AG20443 (cell line): ENCODE results near the gene USP24.

ENCODE experiments used
- DNase-seq: peaks from one replicate; pipeline ENCODE4 v3.0.0; 2012; ENCODE audit warnings: low spot score, mixed read lengths

The USP24 gene

DNA sequence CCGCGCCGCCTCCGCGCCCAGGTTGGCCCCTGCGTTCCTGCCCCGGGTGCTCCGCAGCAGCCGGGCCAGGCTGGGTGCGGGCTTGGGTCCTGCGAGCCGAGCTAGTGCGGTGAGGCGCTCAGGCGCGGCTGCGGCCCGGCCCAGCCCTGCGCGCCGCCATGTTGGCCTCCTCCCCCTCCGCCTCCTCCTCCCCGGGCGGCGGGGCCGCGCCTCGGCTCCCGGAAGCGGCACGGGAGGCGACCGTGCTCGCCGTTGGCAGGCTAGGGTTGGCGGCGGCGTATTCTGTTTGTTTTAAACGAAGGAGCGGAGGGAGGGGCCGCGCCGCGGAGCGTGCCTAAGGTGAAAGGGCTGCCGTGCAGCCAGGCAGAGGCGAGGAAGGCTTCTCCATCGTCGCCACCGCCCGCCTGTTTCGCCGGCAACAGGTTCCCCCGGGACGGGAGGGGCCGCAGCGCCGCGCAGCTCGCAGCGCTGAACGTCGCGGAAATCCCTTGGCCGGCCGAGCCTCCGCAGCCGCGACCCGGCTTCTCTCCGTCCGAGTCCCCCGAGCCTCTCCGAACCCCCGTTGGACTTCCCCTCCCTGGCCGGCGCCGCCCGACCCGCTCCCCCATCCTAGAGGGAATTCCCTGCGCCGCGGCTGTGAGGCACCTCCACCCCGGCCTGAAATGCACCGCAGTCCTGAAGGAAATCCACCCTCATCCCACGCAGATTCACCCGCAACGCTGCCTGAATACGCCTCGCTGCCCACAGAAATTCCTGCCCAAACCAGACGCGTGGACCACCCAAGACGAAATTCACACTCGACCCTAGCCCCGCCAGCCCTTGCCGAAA is at the start of gene USP24:
TSS of gene USP24 (minus strand) at position 171 of the 828 bp plus-strand sequence. CDS start 251 bp downstream, outside the sequence.
- peak; percentile 95 for DNase-seq

- peak; percentile 64 for DNase-seq
These were observed 47.7 kb upstream of the USP24 start for GRCh38 chr1:55262822-55263221.

- no peak for DNase-seq
These were observed 44.9 kb upstream of the USP24 start for GRCh38 chr1:55259911-55260609.

DNA sequence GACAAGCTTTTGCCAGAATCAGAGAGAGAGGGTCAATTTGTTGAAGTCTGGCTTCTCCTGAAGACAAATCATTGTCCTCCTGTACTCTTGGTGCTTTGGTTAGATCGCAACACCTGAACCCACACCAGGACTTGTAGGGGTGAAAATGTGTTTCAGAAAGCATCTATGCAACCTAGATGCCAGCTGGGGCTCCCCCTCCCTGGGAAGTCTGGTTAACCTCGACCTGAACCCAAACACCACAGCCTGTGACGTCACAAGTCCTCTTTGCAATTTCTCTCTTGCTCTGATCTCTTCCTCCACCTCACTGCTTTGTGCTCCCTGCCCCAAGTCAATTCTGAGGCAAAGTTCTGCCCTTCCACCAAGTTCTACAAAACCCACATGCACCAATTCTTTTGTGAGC is 42.8 kb upstream of the USP24 start:
- no peak for DNase-seq

DNA sequence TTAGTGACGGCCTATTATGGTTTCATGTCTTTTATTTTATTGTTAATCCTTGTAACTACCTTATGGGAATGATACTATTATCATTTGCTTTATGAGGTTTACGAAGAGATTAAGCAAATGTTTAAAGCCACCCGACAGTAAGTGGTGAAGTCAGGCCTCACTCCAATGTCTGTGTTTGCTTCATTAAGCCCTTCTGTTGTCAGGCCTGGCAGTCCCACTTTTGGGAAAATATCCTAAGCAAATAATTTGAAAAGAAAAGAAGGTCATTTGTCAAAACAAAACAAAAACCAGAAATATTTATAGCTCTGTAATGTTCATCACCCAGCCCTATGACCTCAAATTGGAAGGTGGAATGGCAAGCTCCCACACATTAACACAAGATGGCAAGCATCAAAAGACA is 40.7 kb upstream of the USP24 start:
- no peak for DNase-seq

DNA sequence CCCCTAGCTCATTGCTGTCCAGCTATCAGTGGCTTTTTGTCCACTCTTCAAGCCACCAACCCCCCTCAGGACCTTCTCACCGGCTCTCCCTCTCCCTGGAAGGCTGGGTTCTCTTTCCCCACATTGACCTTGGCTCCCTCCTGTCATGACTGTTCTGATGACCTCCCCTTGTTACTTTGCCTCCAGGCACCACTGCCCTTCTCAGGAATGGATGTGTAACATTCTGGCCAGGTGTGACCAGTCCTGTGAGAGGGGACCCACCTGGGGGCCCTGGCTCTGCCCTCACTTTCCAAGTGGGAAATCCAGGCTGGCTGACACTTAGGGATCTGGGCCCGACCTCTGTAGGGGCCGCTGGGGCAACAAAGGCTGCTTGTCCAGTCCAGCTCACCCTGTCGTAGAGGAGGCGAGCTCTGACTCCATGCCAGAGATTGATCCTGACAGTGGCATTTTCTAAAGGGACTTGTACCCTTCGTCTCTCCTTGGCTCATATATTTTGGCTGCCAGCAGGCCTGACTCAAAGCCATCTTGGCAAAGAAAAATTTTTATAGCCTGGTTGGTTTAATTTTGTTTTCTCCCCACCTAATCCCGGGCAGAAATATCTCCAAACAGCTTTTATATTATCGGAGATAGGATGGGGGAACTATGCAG is 37.9 kb upstream of the USP24 start:
- DNase-seq, result no peak

GRCh38 chr1:55250399-55251075 is 35.4 kb upstream of the USP24 start:
- peak; percentile 10 for DNase-seq

DNA sequence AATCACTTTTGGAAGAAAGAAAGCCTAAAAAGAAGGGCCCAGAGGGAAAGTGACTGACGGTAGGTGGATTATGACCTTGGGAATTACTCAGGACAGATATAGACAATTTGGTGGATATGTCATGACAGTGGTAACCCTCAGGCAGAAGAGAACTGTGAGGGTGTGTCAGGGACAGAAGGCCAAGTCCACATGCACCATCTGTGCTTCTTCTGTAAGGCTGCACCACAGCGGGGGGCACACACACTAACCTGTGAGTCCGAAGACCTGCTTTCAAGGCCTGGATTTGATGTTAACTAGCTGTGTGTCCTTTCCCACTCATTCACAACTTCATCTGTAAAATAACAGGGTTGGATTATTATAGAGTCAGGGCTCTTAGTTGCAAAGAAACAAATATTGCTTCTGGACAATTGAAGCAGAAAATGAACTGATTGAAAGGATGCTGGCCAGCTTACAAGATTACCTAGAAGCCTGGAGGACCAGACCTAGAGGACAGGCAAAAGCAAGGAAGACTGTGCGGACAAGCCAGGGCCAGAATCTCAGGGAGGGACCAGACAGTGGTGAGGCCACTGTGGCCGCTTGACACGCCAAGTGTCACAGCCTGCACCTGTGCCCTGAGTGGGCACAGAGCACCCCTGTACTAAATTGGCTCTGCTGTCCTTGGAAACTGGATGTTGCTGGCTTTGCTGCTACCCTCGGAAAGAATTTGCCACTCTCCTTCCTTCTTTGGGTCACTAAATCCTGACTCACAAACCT is 34.7 kb upstream of the USP24 start:
- DNase-seq, result no peak

DNA sequence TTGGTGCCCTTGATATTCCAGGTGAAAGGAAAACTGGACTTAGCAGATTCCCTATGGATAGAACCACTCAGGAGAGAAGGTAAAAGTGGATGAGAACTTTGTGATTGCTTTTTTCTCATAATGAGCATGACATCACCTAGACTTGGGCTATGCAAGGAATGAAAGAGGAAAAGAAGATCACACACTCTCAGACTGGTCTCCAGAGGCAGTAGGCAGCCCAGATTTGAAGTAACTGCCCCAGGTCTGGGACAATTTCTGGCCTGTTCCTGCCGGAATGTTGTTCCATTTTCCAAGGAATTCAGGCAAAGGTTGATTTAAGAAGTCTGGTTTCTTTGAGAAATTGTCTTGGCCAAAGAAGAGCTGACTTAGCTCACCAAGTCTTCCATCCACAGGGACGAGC is 31.7 kb upstream of the USP24 start:
- no peak for DNase-seq

DNA sequence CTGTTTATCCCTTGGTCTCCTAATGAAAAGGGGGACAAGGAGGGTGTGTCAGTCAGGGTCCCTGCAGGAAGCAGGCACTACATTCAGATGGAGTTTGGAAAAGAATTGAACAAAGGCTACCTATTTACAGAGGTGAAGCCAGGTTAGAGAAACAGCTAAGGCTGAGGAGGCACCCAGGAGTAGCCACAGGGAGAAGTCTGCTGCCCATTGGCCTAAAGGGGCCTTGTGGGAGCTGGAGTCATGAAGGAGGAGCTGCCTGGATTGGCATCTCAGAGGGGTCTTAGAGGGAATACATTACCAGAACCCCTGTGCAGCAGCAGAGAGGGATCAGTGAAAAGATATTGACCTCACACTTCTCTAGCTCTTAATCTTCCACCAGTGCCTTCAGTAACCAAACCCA is 31.2 kb upstream of the USP24 start:
- no peak for DNase-seq

DNA sequence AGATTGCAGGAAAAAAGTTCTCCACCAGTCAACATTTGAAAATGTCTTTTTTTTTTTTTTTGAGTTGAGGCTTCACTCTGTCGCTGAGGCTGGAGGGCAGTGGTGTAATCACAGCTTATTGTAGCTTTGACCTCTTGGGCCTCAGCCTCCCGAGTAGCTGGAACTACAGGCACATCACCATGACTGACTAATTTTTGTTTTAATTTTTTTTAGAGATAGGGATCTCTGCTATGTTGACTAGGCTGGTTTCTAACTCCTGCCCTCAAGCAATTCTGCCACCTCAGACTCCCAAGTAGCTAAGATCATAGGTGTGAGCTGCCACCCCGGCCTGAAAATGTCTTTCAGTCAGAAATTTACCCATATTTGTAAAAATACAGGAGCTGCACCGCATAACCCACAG is 30.6 kb upstream of the USP24 start:
- no peak for DNase-seq

DNA sequence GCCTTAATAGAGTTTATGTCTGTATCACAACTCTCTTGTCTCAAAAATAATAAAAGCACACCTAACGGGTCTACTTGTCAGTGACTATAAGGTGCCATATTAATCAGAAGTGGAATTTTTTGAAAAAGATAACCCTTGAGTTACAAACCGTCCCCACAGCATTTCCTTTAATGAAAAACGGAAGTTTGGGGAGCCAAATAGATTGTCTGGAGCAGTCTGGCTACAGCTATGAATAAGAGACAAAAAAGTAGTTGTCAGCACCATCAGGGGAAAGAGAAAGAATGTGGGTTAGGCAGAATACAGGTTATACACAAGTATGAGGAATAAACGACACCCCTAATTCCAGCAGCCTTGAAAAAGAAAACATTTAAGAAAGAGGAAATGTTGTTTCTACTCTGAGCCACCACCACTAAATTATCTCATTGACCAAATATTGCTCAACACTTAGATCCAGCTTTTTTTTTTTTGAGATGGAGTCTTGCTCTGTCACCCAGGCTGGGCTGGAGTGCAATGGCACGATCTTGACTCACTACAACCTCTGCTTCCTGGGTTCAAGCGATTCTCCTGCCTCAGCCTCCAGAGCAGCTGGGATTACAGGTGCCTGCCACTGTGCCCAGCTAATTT is 29.4 kb upstream of the USP24 start:
- peak; percentile 52 for DNase-seq

DNA sequence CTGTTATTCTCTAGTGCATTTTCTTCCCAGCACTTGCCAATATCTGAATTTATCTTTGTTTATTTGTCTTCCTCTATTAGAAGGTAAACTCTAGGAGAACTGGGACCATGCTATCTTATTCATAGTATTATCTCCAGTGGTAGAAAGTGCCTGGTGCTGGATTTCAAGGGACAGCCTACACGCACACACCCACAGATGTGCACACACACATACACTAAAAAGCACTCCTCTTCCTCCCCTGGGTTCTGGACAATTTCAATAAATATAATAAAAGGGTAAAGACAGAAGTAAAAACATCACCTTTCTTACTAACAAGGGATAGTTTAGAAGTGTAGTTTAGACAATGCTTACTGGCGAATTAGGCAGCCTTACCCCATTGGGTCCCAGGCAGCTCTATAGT is 28.5 kb upstream of the USP24 start:
- DNase-seq, result no peak

DNA sequence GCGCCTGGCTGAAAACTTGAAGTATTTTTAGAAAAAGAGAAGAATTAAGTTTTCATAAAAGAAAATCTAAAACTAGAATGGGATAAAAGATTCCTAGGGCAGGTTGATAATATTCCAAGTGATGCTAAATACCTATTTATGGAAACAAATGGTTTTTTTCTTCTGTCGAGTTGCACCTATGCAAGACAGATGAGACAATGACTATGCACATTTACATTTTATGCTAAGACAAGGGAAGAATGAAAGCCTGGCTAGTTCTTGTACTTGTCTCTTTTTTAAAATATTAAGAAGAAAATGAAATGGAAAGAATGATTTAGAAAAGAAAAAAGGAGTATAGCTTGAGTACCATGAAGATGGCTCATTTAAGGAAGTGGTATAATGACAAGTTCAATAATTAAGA is 24.4 kb upstream of the USP24 start:
- DNase-seq, result no peak

DNA sequence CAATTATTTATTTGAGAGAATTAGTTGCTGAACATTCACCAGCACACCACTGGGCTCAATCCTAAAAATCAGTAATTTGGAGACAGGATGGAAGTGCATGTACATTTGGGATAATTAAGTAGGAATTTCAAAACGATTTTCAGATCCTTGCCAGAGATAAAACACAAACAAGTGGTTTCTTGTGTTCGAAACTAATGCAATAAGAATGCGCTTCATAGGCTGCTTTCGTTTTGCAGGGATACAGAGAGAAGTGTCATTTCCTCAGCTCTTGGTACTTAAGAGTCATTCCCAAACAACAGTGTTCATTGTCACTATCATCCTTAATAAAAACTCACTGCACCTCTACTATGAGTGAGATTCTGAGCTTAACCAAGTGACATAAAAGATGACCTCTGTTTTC is 20.6 kb upstream of the USP24 start:
- DNase-seq, result peak; percentile 75

DNA sequence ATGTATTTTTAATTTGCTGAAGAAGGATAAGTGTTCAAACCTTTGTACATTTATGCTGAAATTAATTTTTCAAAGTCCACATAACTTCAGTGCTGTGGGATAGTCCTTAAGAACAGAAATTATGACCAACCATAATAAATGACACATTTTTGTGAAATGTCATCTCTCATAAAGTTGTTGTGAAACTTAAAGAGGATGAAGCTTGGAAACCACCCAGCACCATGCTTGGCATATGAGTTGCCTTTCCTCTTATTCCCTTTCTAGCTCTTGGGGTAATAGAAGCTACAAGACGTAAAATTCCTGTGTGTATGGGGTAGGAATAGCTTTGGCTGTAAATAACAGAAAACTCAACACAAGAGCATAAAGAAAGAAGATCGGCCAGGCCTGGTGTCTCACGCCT is 18.9 kb upstream of the USP24 start:
- DNase-seq, result peak; percentile 53

- DNase-seq, result no peak
These were observed 18.1 kb upstream of the USP24 start for GRCh38 chr1:55233145-55233777.

- no peak for DNase-seq
These were observed 17.4 kb upstream of the USP24 start for GRCh38 chr1:55232448-55233144.

DNA sequence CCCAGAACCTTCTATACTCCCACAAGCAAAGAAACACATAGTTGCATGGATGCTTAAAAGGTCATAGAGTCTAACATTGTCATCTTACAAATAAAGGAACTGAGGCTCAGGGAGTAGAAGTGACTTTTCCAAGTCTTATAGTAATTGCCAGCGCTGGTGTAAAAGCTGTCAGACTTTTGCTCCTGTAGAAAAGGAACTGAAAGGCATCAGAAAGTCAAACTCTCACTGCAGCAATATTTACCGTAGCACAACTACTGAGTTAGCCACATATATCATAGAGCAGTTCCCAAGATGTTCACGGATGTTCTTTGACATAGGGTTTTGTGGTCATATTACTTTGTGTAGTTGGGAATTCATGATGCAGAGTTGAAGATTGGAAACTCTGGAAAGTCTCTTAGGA is 16.6 kb upstream of the USP24 start:
- no peak for DNase-seq

DNA sequence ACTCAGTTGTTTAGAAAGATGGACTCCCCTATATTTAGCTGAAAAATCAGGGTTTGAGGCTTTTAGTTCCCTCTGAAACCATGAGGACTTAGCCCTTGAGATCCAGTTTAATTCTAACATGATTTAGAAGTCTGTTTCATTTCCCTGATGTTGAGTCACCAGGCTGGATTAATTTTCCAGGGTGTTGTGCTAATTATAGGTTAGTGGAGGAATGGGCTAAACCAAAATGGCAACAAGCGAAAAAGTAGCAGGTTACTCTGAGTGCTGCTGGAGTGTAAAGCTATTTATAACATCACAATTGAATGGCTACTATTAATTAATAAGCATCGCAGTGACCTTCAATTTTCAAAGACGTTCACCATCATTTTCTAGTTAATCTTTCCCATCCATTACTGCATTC is 15.5 kb upstream of the USP24 start:
- DNase-seq, result no peak
